ENCODE measurements around the gene SAXO2. TPM values are rescaled to one million over a fixed set of nuclear protein-coding genes. Genes with fewer than 3 reads are reported as not detected.

SAXO2 gene, protein sequence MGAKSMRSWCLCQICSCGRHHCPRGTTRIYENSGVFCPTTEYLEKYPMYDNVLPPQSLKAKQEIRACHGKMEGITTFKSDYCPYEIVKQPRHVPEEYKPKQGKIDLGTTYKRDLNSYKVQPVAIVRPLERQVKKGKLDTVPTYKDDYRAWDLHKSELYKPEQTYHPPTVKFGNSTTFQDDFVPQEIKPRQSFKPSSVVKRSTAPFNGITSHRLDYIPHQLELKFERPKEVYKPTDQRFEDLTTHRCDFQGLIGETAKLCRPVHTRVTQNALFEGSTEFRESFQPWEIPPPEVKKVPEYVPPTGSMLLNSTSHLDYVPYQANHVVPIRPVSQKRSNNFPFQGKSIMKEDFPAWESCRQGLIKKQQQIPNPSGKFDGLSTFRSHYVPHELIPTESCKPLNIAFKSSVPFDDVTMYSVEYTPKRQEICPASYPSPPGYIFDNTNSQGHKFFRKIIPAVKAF
- 3.1 and 3.8 TPM in 2 replicates for total RNA-seq (2021; fragmentation: NEBNext Ultra II Directional; extraction: Animal tissue kit (Norgen Biotek cat#: 25700))
- polyA plus RNA-seq (2011; rRNA removed) = 1.9 and 3.1 TPM in 2 replicates
- polyA plus RNA-seq (2011; cell fraction: cytosol; rRNA removed) = 2.5 TPM
- polyA plus RNA-seq (2011; cell fraction: nucleus; rRNA removed) = 2.7 TPM
- 1.3 to 3.9 TPM (median 2.1 TPM) in 4 replicates for polyA plus RNA-seq (2012, experiment 1 of 2)
- polyA plus RNA-seq (2012, experiment 2 of 2) = 2.3 TPM
- polyA plus RNA-seq (2013, experiment 1 of 2) = 3.6 TPM
- 2.3 TPM for polyA plus RNA-seq (2013, experiment 2 of 2)
- 0.22 and 0.29 TPM in 2 replicates for polyA minus RNA-seq (2011; rRNA and poly(A)+ RNA removed)
- polyA minus RNA-seq (2011; cell fraction: cytosol; rRNA and poly(A)+ RNA removed) = not detected
- polyA minus RNA-seq (2011; cell fraction: nucleus; rRNA and poly(A)+ RNA removed) = not detected
- long read RNA-seq, experiment 1 = 0 reads
- long read RNA-seq, experiment 2 = 0 reads

DNA sequence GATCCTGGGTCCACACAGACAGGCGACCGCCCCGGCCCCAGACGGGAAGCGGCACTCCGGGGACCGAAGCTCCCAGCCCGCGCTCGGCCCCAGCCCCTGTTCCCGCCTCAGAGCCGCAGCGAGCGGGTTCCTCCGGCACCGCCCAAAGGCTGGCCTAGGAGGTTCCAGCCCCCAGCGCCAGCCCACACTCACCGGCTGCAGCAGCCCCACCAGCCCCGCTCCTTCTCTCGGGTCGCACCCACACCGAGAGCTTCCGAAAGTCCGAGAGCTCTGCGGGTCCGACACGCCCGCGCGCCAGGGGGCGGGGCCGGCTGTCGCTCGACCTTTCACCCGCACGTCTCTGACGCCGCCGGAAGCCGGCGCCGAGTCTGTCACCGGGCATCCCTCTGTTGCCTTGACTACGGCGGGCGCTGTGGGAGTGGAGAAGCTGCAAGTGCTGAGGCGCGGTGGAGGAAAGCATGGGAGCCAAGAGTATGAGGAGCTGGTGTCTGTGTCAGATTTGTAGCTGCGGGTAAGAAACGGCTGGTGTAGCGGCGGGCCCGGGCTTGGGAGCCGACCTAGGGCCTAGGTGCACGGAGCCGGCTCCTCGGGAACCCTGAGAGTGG lies at the start of gene SAXO2, which contains the start of gene EFL1:
TSS of gene SAXO2 (plus strand) at position 397 of the 605 bp plus-strand sequence. CDS start at position 459, 62 bp downstream.
TSS of gene EFL1 (minus strand) at position 313 of the 605 bp plus-strand sequence. CDS start 956 bp downstream, outside the sequence.
- Histone ChIP-seq H3K18ac (ENCODE audit: extremely low read depth, low read length) (0 out of 2 replicates have a peak within 1 kb of the TSS, but pooled peaks have one; percentile 6), H3K4ac (replicated peaks; ENCODE audit: insufficient read length, low read depth, low read length) (no peak within 1 kb of the TSS), H3K9me3 (ENCODE audit: insufficient read depth in 2 of 2, low read depth in 1 of 2, low read length in 1 of 2) (no peaks in the 10 kb centered on the region), H3K9ac (replicated peaks in 1 of 4; ENCODE audit: extremely low read depth in 1 of 4, low read depth in 3 of 4, low read length in 3 of 4) (peak within 1 kb of the TSS in 3 of 4 experiments; percentile 63 to 86 (median 71); a peak in 6 of 7 replicates), H2BK15ac (ENCODE audit: low read length) (no peak within 1 kb of the TSS), H3K14ac (ENCODE audit: insufficient read length) (no peak within 1 kb of the TSS), H3K4me1 (replicated peaks in 1 of 4; ENCODE audit: control insufficient read depth in 3 of 4, insufficient read depth in 4 of 4, low read length in 3 of 4) (peaks cover 0 to 6% (median 3%) of the 10 kb centered on the region in 4 experiments; a peak in 4 of 7 replicates), H3K79me1 (ENCODE audit: low read depth, low read length) (no peaks in the 10 kb centered on the region), H2BK12ac (ENCODE audit: low read depth, low read length) (no peak within 1 kb of the TSS), H3K79me2 (ENCODE audit: control insufficient read depth in 1 of 2, insufficient read depth in 2 of 2, low read length in 2 of 2) (peaks cover 3 to 18% of the 10 kb centered on the region in 2 experiments; a peak in 2 of 4 replicates), H2AFZ (ENCODE audit: low read length) (peak within 1 kb of the TSS; percentile 35; the same call in 1 of the 2 replicates), H2AK5ac (ENCODE audit: low read depth, low read length) (no peak within 1 kb of the TSS), H3K23ac (ENCODE audit: insufficient read length) (no peak within 1 kb of the TSS), H4K5ac (ENCODE audit: insufficient read length, low read depth, low read length) (no peak within 1 kb of the TSS), H3K23me2 (ENCODE audit: low read depth, low read length) (0 out of 2 replicates have a peak, but pooled peaks cover 2% of the 10 kb centered on the region), H3K56ac (replicated peaks; ENCODE audit: insufficient read length, low read depth, low read length) (no peak within 1 kb of the TSS), H2BK120ac (replicated peaks; ENCODE audit: low read depth, low read length) (no peak within 1 kb of the TSS), H3K27me3 (replicated peaks in 1 of 4; ENCODE audit: control insufficient read depth in 3 of 4, extremely low read depth in 1 of 4, insufficient read depth in 3 of 4, low read length in 3 of 4) (no peaks in the 10 kb centered on the region), H3K4me2 (ENCODE audit: insufficient read depth in 1 of 2, low read depth in 2 of 2, low read length in 2 of 2) (peak within 1 kb of the TSS; percentile 64 to 76), H2BK5ac (ENCODE audit: low read depth, low read length) (no peak within 1 kb of the TSS; the same call in 1 of the 2 replicates), H4K91ac (replicated peaks; ENCODE audit: insufficient read length, low read length) (no peak within 1 kb of the TSS), H4K20me1 (replicated peaks in 1 of 2; ENCODE audit: control insufficient read depth in 1 of 2, insufficient read depth in 2 of 2, low read length in 2 of 2) (peaks cover 0 to 2% of the 10 kb centered on the region in 2 experiments), H3K27ac (ENCODE audit: low read depth, low read length) (no peak within 1 kb of the TSS), H3K4me3 (ENCODE audit: extremely low read depth in 1 of 4, insufficient read depth in 2 of 4, low read depth in 3 of 4, low read length in 4 of 4) (peak within 1 kb of the TSS; percentile 71 to 86 (median 80)), H4K8ac (ENCODE audit: extremely low read depth, insufficient read depth, low read length) (peak within 1 kb of the TSS; percentile 91), H2BK20ac (ENCODE audit: low read length) (no peak within 1 kb of the TSS), H3K36me3 (ENCODE audit: control insufficient read depth in 2 of 4, insufficient read depth in 4 of 4, low read length in 3 of 4) (peaks cover 0 to 5% (median 2%) of the 10 kb centered on the region in 4 experiments; a peak in 3 of 8 replicates)
- POLR2A ChIA-PET (ENCODE audit: partially characterized antibody) = interaction anchor here (0.8 kb wide), 1 partner anchor 217 kb away, joined by 3 read pairs; the partner anchor contains the start of gene MEX3B
- DNase-seq (ENCODE audit: low read depth in 1 of 2, low spot score in 2 of 2) = peak; percentile 54 to 92
- CTCF ChIA-PET (ENCODE audit: partially characterized antibody) = interaction anchor here (1.0 kb wide), 2 partner anchors 15 to 44 kb away, joined by 3 read pairs; no protein-coding TSS in a partner anchor
- FAIRE-seq = no peak
- WGBS, 2 experiments (ENCODE audit: extremely low coverage in 1 of 2, insufficient coverage in 1 of 2, insufficient read length in 1 of 2, insufficient replicate concordance in 2 of 2, low coverage in 1 of 2, low lambda C conversion rate in 2 of 2, missing lambda C conversion rate in 1 of 2) = 2% methylated on average over 52 of the region's 57 CpGs; no CpG with 5 or more reads in 1 of the 2 experiments
- TF ChIP-seq HDAC6 (IDR thresholded peaks at IDR 0.05; ENCODE audit: low read depth, low read length) = no peak
- no peak for TF ChIP-seq ZNF274 (IDR thresholded peaks at IDR 0.05; ENCODE audit: borderline replicate concordance, extremely low read depth, low read length)
- no peak for TF ChIP-seq KDM5A (IDR thresholded peaks at IDR 0.05; ENCODE audit: low read length)
- TF ChIP-seq SP1 (IDR thresholded peaks at IDR 0.05; ENCODE audit: low read depth, low read length) = 0 out of 2 replicates have a peak, but pooled peaks have one; percentile 5
- TF ChIP-seq, protein P1, sequence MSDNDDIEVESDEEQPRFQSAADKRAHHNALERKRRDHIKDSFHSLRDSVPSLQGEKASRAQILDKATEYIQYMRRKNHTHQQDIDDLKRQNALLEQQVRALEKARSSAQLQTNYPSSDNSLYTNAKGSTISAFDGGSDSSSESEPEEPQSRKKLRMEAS (IDR thresholded peaks at IDR 0.05) = no peak; the same call in 1 of the 2 replicates
- TF ChIP-seq CHD2 (IDR thresholded peaks at IDR 0.05; ENCODE audit: low read length) = no peak
- no peak for TF ChIP-seq CBX8 (IDR thresholded peaks at IDR 0.05; ENCODE audit: borderline replicate concordance, low read depth, low read length)
- TF ChIP-seq BRCA1 (IDR thresholded peaks at IDR 0.05; ENCODE audit: low read depth, low read length) = no peak
